ENCODE results near the gene POU2F3. TPM values are rescaled to one million over a fixed set of nuclear protein-coding genes. Genes with fewer than 3 reads are reported as not detected.
A peak's percentile ranks its signal among the peaks of the same experiment; 100 is the strongest.

Gene POU2F3
- total and polyA plus RNA-seq, 11 donors, result 0.15 TPM; not detected in 10

DNA sequence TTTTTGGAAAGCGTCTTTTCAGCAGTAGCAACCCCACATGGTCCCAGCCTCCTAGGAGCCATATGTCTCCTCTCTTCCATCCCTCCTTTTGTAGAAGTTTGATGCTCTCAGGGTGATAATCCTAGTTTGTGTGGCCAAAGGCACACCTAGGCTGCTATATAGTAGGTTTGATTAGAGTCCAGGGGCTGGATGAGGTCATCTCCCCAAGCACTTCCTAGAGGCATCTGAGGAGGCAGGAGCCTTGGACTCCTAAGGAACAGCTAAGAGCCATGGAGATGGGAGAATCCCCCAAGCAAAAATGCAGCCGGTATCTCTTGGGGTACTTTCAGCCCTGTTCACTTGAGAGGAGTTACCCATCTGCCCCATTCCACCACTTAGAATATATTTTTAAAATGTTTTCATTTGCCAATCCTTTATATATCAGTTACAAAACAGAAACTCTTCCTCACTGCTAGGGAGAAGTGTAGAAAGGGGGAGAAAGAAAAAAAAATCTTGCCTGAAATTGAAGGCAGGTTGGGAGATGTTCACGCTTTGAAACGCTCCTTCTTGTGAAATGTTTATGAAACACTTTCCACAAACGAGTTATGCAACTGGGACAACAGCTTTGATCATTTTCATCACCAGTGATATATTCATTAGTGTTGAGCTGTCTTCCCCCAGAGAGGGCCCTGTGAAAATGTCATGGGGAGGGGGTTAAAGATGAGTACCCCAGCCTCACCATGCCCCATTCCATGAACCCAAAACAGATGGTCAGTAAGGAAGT, 53.3 kb downstream of the POU2F3 start:
- 81 to 89% (median 84%) methylated on average over 5 of the region's 5 CpGs for WGBS, 4 donors
- no peak overlapping the region for H3K4me3 ChIP-seq
- H3K36me3 ChIP-seq, result no peaks in the 10 kb centered on the region
- peaks cover 0 to 6% (median 0%) of the 10 kb centered on the region in 12 donors for H3K4me1 ChIP-seq
- no peaks in the 10 kb centered on the region for H3K9me3 ChIP-seq
- DNase-seq, result no peak
- TF ChIP-seq, protein P1, sequence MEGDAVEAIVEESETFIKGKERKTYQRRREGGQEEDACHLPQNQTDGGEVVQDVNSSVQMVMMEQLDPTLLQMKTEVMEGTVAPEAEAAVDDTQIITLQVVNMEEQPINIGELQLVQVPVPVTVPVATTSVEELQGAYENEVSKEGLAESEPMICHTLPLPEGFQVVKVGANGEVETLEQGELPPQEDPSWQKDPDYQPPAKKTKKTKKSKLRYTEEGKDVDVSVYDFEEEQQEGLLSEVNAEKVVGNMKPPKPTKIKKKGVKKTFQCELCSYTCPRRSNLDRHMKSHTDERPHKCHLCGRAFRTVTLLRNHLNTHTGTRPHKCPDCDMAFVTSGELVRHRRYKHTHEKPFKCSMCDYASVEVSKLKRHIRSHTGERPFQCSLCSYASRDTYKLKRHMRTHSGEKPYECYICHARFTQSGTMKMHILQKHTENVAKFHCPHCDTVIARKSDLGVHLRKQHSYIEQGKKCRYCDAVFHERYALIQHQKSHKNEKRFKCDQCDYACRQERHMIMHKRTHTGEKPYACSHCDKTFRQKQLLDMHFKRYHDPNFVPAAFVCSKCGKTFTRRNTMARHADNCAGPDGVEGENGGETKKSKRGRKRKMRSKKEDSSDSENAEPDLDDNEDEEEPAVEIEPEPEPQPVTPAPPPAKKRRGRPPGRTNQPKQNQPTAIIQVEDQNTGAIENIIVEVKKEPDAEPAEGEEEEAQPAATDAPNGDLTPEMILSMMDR (IDR thresholded peaks at IDR 0.05), result no peak
- no peak for TF ChIP-seq POLR2A (IDR thresholded peaks at IDR 0.05)
- H3K27me3 ChIP-seq, result peaks cover 0 to 45% (median 9%) of the 10 kb centered on the region in 9 donors
- no peak overlapping the region for H3K27ac ChIP-seq
- no peak for ATAC-seq
- intact Hi-C loops (cut with DNase I), result no loop called here

DNA sequence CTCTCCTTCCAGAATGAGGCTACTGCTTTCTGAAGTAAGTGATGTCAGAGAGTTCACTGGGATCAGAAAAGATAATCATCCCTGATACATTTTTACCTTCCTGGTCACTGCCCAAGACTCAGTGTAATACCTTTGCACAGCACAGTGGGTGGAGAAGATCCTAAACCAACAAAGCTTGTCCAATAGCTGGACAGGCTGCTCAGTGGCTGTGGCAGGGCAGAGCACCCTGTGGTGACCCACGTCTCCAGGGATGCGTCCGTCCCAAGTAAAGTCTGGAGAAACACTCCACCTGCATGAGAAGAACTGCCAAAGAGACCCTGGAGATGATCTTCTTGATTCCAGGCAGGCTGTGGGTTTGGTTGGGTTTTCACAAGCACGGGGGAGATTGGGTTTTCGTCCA, 54.2 kb downstream of the POU2F3 start:
- ATAC-seq, result no peak
- 73 to 79% (median 77%) methylated on average over 2 to 5 of the region's 5 CpGs for WGBS, 4 donors

DNA sequence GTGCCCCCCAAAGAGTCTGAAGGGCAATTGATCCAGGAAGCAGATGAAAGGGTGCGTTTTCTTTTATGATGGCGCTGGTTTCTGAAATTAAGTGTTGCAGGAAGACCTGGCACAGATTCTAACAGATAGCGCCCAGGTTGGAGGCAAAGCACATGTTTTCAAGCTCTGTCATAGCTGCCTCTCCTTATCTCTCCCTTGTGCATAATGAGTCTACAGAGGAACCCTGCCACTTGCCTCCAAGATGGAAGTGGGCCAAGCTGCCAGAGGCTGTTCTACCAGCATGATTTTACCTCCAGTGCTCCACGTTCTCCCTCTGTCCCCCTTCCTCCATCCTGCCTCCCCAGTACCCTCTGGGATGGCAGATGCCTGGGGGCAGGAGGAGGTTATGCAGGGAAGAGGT, 55.2 kb downstream of the POU2F3 start:
- peaks cover 0 to 58% (median 9%) of the 10 kb centered on the region in 9 donors for H3K27me3 ChIP-seq
- ATAC-seq, result peak in 2 of 4 donors; percentile 22 to 53

More for the DNA sequence above, 54.2 kb downstream of the POU2F3 start:
- intact Hi-C loops (cut with DNase I), result no loop called here
- no peak for TF ChIP-seq POLR2A (IDR thresholded peaks at IDR 0.05)
- TF ChIP-seq, protein P1 (IDR thresholded peaks at IDR 0.05), result no peak
- Histone ChIP-seq H3K4me1 (peaks cover 0 to 6% (median 0%) of the 10 kb centered on the region in 12 donors), H3K4me3 (no peak overlapping the region), H3K9me3 (no peaks in the 10 kb centered on the region), H3K36me3 (no peaks in the 10 kb centered on the region), H3K27me3 (peaks cover 0 to 51% (median 9%) of the 10 kb centered on the region in 9 donors), H3K27ac (no peak overlapping the region)
- DNase-seq, result no peak

DNA sequence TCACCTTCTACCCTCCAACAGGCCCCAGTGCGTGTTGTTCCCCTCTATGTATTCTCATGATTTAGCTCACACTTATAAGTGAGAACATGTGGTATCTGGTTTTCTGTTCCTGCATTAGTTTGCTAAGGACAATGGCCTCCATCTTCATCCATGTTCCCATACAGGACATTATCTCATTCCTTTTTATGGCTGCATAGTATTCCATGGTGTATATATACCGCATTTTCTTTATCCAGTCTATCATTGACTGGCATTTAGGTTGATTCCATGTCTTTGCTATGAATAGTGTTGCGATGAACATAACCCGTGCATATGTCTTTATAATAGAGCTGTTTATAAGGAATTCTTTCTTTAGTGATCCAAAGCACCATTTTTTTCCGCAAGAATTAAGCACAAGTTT, 56.6 kb downstream of the POU2F3 start:
- TF ChIP-seq, protein P1 (IDR thresholded peaks at IDR 0.05), result no peak
- TF ChIP-seq POLR2A (IDR thresholded peaks at IDR 0.05), result no peak
- WGBS, 4 donors, result 89 to 98% (median 94%) methylated on average over 5 of the region's 5 CpGs
- Histone ChIP-seq H3K4me1 (peaks cover 0 to 9% (median 0%) of the 10 kb centered on the region in 12 donors), H3K9me3 (no peaks in the 10 kb centered on the region), H3K27ac (no peak overlapping the region), H3K36me3 (no peaks in the 10 kb centered on the region), H3K27me3 (peaks cover 0 to 58% (median 9%) of the 10 kb centered on the region in 9 donors), H3K4me3 (no peak overlapping the region)
- intact Hi-C loops (cut with DNase I), result loop anchor here in 1 of 10 donors (5.0 kb wide), 1 partner anchor 44 kb away; no protein-coding TSS in a partner anchor
- DNase-seq, result no peak
- ATAC-seq, result no peak

More for the DNA sequence above, 55.2 kb downstream of the POU2F3 start:
- H3K4me3 ChIP-seq, result no peak overlapping the region
- intact Hi-C loops (cut with DNase I), result loop anchor here in 1 of 10 donors (5.0 kb wide), 1 partner anchor 43 kb away; no protein-coding TSS in a partner anchor
- H3K27ac ChIP-seq, result no peak overlapping the region
- no peak for DNase-seq
- TF ChIP-seq, protein P1 (IDR thresholded peaks at IDR 0.05), result no peak
- no peak for TF ChIP-seq POLR2A (IDR thresholded peaks at IDR 0.05)
- 24 to 54% (median 40%) methylated on average over 4 of the region's 4 CpGs for WGBS, 4 donors
- no peaks in the 10 kb centered on the region for H3K36me3 ChIP-seq
- peaks cover 0 to 6% (median 0%) of the 10 kb centered on the region in 12 donors for H3K4me1 ChIP-seq
- no peaks in the 10 kb centered on the region for H3K9me3 ChIP-seq

Measured in heart left ventricle (tissue), 16 donors.